ENCODE data around the gene NRARP. TPM values are rescaled to one million over a fixed set of nuclear protein-coding genes. Genes with fewer than 3 reads are reported as not detected.

Gene NRARP
- polyA plus RNA-seq, 3 donors = 15.4 TPM; not detected in 2

DNA sequence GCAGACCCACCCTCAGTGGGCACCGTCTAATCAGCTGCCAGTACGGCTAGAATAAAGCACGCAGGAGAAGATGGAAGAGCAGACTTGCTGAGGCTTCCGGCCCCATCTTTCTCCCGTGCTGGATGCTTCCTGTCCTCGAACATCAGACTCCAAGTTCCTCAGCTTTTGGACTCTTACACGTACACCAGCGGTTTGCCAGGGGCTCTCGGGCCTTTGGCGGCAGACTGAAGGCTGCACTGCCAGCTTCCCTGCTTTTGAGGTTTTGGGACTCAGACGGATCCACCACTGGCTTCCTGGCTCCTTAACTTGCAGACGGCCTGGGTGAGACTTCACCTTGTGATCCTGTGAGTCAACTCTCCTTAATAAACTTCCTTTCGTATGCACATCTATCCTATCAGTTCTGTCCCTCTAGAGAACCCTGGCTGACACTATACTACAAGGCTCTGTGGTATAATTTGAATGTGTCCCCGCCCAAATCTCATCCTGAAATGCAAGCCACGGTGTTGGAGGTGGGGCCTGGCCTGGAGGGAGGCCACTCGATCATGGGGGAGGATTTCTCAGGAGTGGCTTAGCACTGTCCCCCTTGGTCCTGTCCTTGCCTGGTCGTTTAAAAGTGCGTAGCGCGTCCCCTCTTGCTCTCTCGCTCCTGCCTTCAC, 31.1 kb upstream of the NRARP start:
- no peak for DNase-seq
- H3K4me1 Mint-ChIP-seq = no peaks in the 10 kb centered on the region
- peaks cover 4 to 16% of the 10 kb centered on the region in 2 donors for H3K9me3 ChIP-seq (replicated peaks in 1 of 2; ENCODE audit: control insufficient read depth in 1 of 2, insufficient read depth in 1 of 2, low read length in 2 of 2)
- H3K27ac Mint-ChIP-seq = no peak overlapping the region
- H4K20me1 ChIP-seq (ENCODE audit: insufficient read depth, low read length) = no peaks in the 10 kb centered on the region
- no peaks in the 10 kb centered on the region for H3K36me3 ChIP-seq (replicated peaks in 1 of 2; ENCODE audit: control insufficient read depth in 1 of 2, insufficient read depth in 2 of 2, low read length in 2 of 2)
- 83% methylated on average over 18 of the region's 21 CpGs for WGBS (ENCODE audit: insufficient coverage)
- no peaks in the 10 kb centered on the region for H3K4me1 ChIP-seq (ENCODE audit: control insufficient read depth in 1 of 2, insufficient read depth in 2 of 2, low read length in 2 of 2)
- no peak overlapping the region for H2AFZ ChIP-seq (ENCODE audit: insufficient read depth, low read depth, low read length, poor library complexity, severe bottlenecking)
- H3K27ac ChIP-seq (ENCODE audit: low read depth in 1 of 2, low read length in 2 of 2) = no peak overlapping the region
- no peaks in the 10 kb centered on the region for H3K27me3 ChIP-seq (ENCODE audit: control insufficient read depth in 2 of 2, insufficient read depth in 2 of 2, low read length in 2 of 2)
- no peaks in the 10 kb centered on the region for H3K79me2 ChIP-seq (ENCODE audit: insufficient read depth, low read length)
- no peak overlapping the region for H3K4me3 Mint-ChIP-seq
- intact Hi-C loops (cut with micrococcal nuclease) = no loop called here
- H3K4me2 ChIP-seq (replicated peaks; ENCODE audit: extremely low read depth, low read length, poor library complexity, severe bottlenecking) = no peak overlapping the region
- peaks cover 0 to 6% (median 0%) of the 10 kb centered on the region in 3 donors for H3K27me3 Mint-ChIP-seq (ENCODE audit: low read depth in 3 of 3)
- no peak overlapping the region for H3K4me3 ChIP-seq (replicated peaks in 1 of 3; ENCODE audit: low read depth in 2 of 3, low read length in 3 of 3)
- H3K9ac ChIP-seq (ENCODE audit: insufficient read depth, low read length, poor library complexity, severe bottlenecking) = no peak overlapping the region
- H3K36me3 Mint-ChIP-seq = no peaks in the 10 kb centered on the region
- peaks cover 5 to 29% (median 17%) of the 10 kb centered on the region in 7 donors for H3K9me3 Mint-ChIP-seq
- TF ChIP-seq, protein P1, sequence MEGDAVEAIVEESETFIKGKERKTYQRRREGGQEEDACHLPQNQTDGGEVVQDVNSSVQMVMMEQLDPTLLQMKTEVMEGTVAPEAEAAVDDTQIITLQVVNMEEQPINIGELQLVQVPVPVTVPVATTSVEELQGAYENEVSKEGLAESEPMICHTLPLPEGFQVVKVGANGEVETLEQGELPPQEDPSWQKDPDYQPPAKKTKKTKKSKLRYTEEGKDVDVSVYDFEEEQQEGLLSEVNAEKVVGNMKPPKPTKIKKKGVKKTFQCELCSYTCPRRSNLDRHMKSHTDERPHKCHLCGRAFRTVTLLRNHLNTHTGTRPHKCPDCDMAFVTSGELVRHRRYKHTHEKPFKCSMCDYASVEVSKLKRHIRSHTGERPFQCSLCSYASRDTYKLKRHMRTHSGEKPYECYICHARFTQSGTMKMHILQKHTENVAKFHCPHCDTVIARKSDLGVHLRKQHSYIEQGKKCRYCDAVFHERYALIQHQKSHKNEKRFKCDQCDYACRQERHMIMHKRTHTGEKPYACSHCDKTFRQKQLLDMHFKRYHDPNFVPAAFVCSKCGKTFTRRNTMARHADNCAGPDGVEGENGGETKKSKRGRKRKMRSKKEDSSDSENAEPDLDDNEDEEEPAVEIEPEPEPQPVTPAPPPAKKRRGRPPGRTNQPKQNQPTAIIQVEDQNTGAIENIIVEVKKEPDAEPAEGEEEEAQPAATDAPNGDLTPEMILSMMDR (IDR thresholded peaks at IDR 0.05) = no peak

DNA sequence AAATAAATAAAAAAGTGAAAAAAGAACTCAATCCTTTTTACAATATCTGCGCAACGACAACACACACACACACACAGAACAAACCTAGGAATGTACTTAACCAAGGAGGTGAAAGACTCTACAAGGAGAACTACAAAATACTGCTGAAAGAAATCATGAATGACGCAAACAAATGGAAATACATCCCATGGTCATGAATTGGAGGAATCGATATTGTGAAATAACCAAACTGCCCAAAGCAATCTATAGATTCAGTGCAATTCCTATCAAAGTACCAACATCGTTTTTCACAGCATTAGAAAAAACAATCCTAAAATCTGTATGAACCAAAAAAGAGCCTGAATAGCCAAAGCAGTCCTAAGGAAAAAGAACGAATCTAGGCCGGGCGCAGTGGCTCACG, 29.9 kb upstream of the NRARP start:
- Mint-ChIP-seq H3K4me1 (peaks cover 5% of the 10 kb centered on the region), H3K27ac (no peak overlapping the region)
- 100% methylated on average over 3 of the region's 9 CpGs for WGBS (ENCODE audit: insufficient coverage)

More for the DNA sequence above, 29.9 kb upstream of the NRARP start:
- H3K27me3 Mint-ChIP-seq (ENCODE audit: low read depth in 3 of 3) = peaks cover 0 to 1% (median 0%) of the 10 kb centered on the region in 3 donors
- no peak overlapping the region for H3K4me3 ChIP-seq (replicated peaks in 1 of 3; ENCODE audit: low read depth in 2 of 3, low read length in 3 of 3)
- peaks cover 4 to 11% of the 10 kb centered on the region in 2 donors for H3K9me3 ChIP-seq (replicated peaks in 1 of 2; ENCODE audit: control insufficient read depth in 1 of 2, insufficient read depth in 1 of 2, low read length in 2 of 2)
- no peaks in the 10 kb centered on the region for H3K36me3 ChIP-seq (replicated peaks in 1 of 2; ENCODE audit: control insufficient read depth in 1 of 2, insufficient read depth in 2 of 2, low read length in 2 of 2)
- H3K4me3 Mint-ChIP-seq = no peak overlapping the region
- intact Hi-C loops (cut with micrococcal nuclease) = no loop called here
- H3K4me2 ChIP-seq (replicated peaks; ENCODE audit: extremely low read depth, low read length, poor library complexity, severe bottlenecking) = no peak overlapping the region
- H4K20me1 ChIP-seq (ENCODE audit: insufficient read depth, low read length) = no peaks in the 10 kb centered on the region
- H3K27ac ChIP-seq (ENCODE audit: low read depth in 1 of 2, low read length in 2 of 2) = no peak overlapping the region
- no peak for DNase-seq
- H3K4me1 ChIP-seq (ENCODE audit: control insufficient read depth in 1 of 2, insufficient read depth in 2 of 2, low read length in 2 of 2) = peaks cover 5% of the 10 kb centered on the region in 2 donors
- no peaks in the 10 kb centered on the region for H3K36me3 Mint-ChIP-seq
- no peaks in the 10 kb centered on the region for H3K27me3 ChIP-seq (ENCODE audit: control insufficient read depth in 2 of 2, insufficient read depth in 2 of 2, low read length in 2 of 2)
- H3K79me2 ChIP-seq (ENCODE audit: insufficient read depth, low read length) = no peaks in the 10 kb centered on the region
- no peak overlapping the region for H2AFZ ChIP-seq (ENCODE audit: insufficient read depth, low read depth, low read length, poor library complexity, severe bottlenecking)
- no peak overlapping the region for H3K9ac ChIP-seq (ENCODE audit: insufficient read depth, low read length, poor library complexity, severe bottlenecking)
- H3K9me3 Mint-ChIP-seq = peaks cover 5 to 23% (median 14%) of the 10 kb centered on the region in 7 donors
- TF ChIP-seq, protein P1 (IDR thresholded peaks at IDR 0.05) = no peak
